ENCODE measurements around the gene ASPSCR1. TPM values are rescaled to one million over a fixed set of nuclear protein-coding genes. Genes with fewer than 3 reads are reported as not detected.
A peak's percentile ranks its signal among the peaks of the same experiment; 100 is the strongest.

ASPSCR1 gene
- total RNA-seq, 3 donors from 2014 or later = 33.1 to 35.2 (median 34.5) TPM

GRCh38 chr17:82047914-82048570, 70.6 kb downstream of the ASPSCR1 start:
- ATAC-seq (no peak), DNase-seq (no peak)
- intact Hi-C loops (cut with DNase I, micrococcal nuclease) = no loop called here
- peaks cover 18% of the 10 kb centered on the region for H3K4me1 ChIP-seq (ENCODE audit: low read depth)
- H3K36me3 ChIP-seq (ENCODE audit: low read depth) = no peaks in the 10 kb centered on the region
- TF ChIP-seq CTCF (IDR thresholded peaks at IDR 0.05) = no peak
- no peak overlapping the region for H3K4me3 ChIP-seq
- no peaks in the 10 kb centered on the region for H3K9me3 ChIP-seq

GRCh38 chr17:82048571-82048971, 71.1 kb downstream of the ASPSCR1 start:
- Histone ChIP-seq H3K4me3 (no peak overlapping the region), H3K4me1 (ENCODE audit: low read depth) (peaks cover 21% of the 10 kb centered on the region)
- TF ChIP-seq CTCF (IDR thresholded peaks at IDR 0.05) = no peak

GRCh38 chr17:82049106-82049505, 71.7 kb downstream of the ASPSCR1 start:
- H3K4me3 ChIP-seq = no peak overlapping the region
- H3K9me3 ChIP-seq = no peaks in the 10 kb centered on the region
- peaks cover 21% of the 10 kb centered on the region for H3K4me1 ChIP-seq (ENCODE audit: low read depth)
- no peak for TF ChIP-seq CTCF (IDR thresholded peaks at IDR 0.05)
- ATAC-seq (no peak), DNase-seq (no peak)
- intact Hi-C loops (cut with DNase I, micrococcal nuclease) = no loop called here
- H3K36me3 ChIP-seq (ENCODE audit: low read depth) = no peaks in the 10 kb centered on the region

More at GRCh38 chr17:82048571-82048971, 71.1 kb downstream of the ASPSCR1 start:
- H3K9me3 ChIP-seq = no peaks in the 10 kb centered on the region
- no peaks in the 10 kb centered on the region for H3K36me3 ChIP-seq (ENCODE audit: low read depth)
- DNase-seq = no peak
- intact Hi-C loops (cut with DNase I, micrococcal nuclease) = no loop called here
- no peak for ATAC-seq

- no peak for ATAC-seq
- TF ChIP-seq CTCF (IDR thresholded peaks at IDR 0.05) = no peak
- DNase-seq = peak in 1 of 3 donors; percentile 42
- H3K4me3 ChIP-seq = no peak overlapping the region
- peaks cover 21% of the 10 kb centered on the region for H3K4me1 ChIP-seq (ENCODE audit: low read depth)
- intact Hi-C loops (cut with DNase I, micrococcal nuclease) = no loop called here
- H3K9me3 ChIP-seq = no peaks in the 10 kb centered on the region
- H3K36me3 ChIP-seq (ENCODE audit: low read depth) = no peaks in the 10 kb centered on the region
Observed at GRCh38 chr17:82049521-82049971, 72.1 kb downstream of the ASPSCR1 start.

GRCh38 chr17:82050152-82050760, 72.8 kb downstream of the ASPSCR1 start:
- TF ChIP-seq CTCF (IDR thresholded peaks at IDR 0.05) = no peak
- no peak overlapping the region for H3K4me3 ChIP-seq
- ATAC-seq (no peak), DNase-seq (peak in 2 of 3 donors; percentile 31 to 46)
- peaks cover 21% of the 10 kb centered on the region for H3K4me1 ChIP-seq (ENCODE audit: low read depth)
- intact Hi-C loops (cut with DNase I, micrococcal nuclease) = no loop called here
- H3K36me3 ChIP-seq (ENCODE audit: low read depth) = no peaks in the 10 kb centered on the region
- H3K9me3 ChIP-seq = no peaks in the 10 kb centered on the region

Data from mucosa of descending colon (tissue), 3 donors.